IMR-90 (cell line): Measurements from ENCODE around the gene CPN1. TPM values are rescaled to one million over a fixed set of nuclear protein-coding genes. Genes with fewer than 3 reads are reported as not detected.

Source experiments
- ATAC-seq: fragments of 200-7000 bp; cut with Tn5 transposase; 2 replicates; pipeline ENCODE4 v1.9.1; 2020; ENCODE audit warnings: low read depth, mild to moderate bottlenecking, moderate library complexity
- BruUV-seq: library from RNA; stranded (reverse); fragments of 400-500 nt; replicated peaks from 2 replicates; lab custom pipeline; 2021; lab: Mats Ljungman, UMichigan
- CTCF ChIA-PET: fragments of 300-600 bp; formaldehyde crosslinking; extraction: SDS; loops from one replicate; lab custom pipeline; 2021; ENCODE audit warnings: antibody characterized with exemption; lab: Yijun Ruan, JAX
- POLR2A ChIA-PET: fragments of 300-600 bp; sonication (Branson Sonifier 250); formaldehyde crosslinking; loops from one replicate; lab custom pipeline; 2022; ENCODE audit warnings: antibody characterized with exemption; ENCODE audit not compliant: unreplicated experiment; lab: Charles Lee
- DNase-seq: peaks from one replicate; pipeline ENCODE4 v3.0.0; 2013
- H2AFZ ChIP-seq: replicated peaks from 2 replicates; pipeline ENCODE3; 2013; ENCODE audit warnings: low read length, mild to moderate bottlenecking; ENCODE audit not compliant: poor library complexity
- H2AK5ac ChIP-seq: 2 replicates; pipeline ENCODE4 v1.6.1; 2013; ENCODE audit warnings: low read depth, low read length, inconsistent platforms
- H2AK9ac ChIP-seq: replicated peaks from 2 replicates; pipeline ENCODE3; 2013; ENCODE audit warnings: mild to moderate bottlenecking, low read depth, low read length, moderate library complexity; ENCODE audit not compliant: poor library complexity
- H2BK120ac ChIP-seq: 2 replicates; pipeline ENCODE4 v1.6.1; 2013; ENCODE audit warnings: low read depth, low read length, inconsistent platforms
- H2BK15ac ChIP-seq: 3 replicates; pipeline ENCODE4 v1.6.1; 2013; ENCODE audit warnings: low read depth, low read length, inconsistent platforms
- H2BK20ac ChIP-seq: 2 replicates; pipeline ENCODE4 v1.6.1; 2013; ENCODE audit warnings: low read depth, mild to moderate bottlenecking, inconsistent platforms, low read length, moderate library complexity
- H2BK5ac ChIP-seq: 2 replicates; pipeline ENCODE4 v1.6.1; 2013; ENCODE audit warnings: mild to moderate bottlenecking, low read depth, low read length, inconsistent platforms; ENCODE audit not compliant: poor library complexity, severe bottlenecking
- H3K14ac ChIP-seq: replicated peaks from 2 replicates; pipeline ENCODE4 v1.6.1; 2013; ENCODE audit warnings: low read depth, low read length, inconsistent platforms
- H3K18ac ChIP-seq: 2 replicates; pipeline ENCODE4 v1.6.1; 2013; ENCODE audit warnings: low read depth, low read length, control low read depth
- H3K23ac ChIP-seq: 2 replicates; pipeline ENCODE4 v1.6.1; 2013; ENCODE audit warnings: low read depth, low read length, inconsistent platforms
- H3K27ac ChIP-seq: 2 replicates; pipeline ENCODE4 v1.5.1; 2013; ENCODE audit warnings: mild to moderate bottlenecking, control low read depth, low read length; ENCODE audit not compliant: insufficient read depth
- H3K27me3 ChIP-seq: 2 replicates; pipeline ENCODE4 v1.6.1; 2013; ENCODE audit warnings: low read length; ENCODE audit not compliant: control insufficient read depth, insufficient read depth
- H3K36me3 ChIP-seq: 2 replicates; pipeline ENCODE4 v1.6.1; 2013; ENCODE audit warnings: low read length, mixed read lengths; ENCODE audit not compliant: control insufficient read depth, insufficient read depth
- H3K4ac ChIP-seq: 2 replicates; pipeline ENCODE4 v1.6.1; 2013; ENCODE audit warnings: low read depth, low read length, inconsistent platforms
- H3K4me1 ChIP-seq: 2 replicates; pipeline ENCODE4 v1.6.1; 2013; ENCODE audit warnings: low read length, mixed read lengths; ENCODE audit not compliant: control insufficient read depth, insufficient read depth
- H3K4me2 ChIP-seq: 2 replicates; pipeline ENCODE4 v1.6.1; 2013; ENCODE audit warnings: low read depth, mild to moderate bottlenecking, control low read depth, low read length, moderate library complexity
- H3K4me3 ChIP-seq: 2 replicates; pipeline ENCODE4 v1.5.1; 2013; ENCODE audit warnings: low read depth, mild to moderate bottlenecking, control low read depth, low read length, moderate library complexity; ENCODE audit not compliant: insufficient read depth
- H3K56ac ChIP-seq: 2 replicates; pipeline ENCODE4 v1.6.1; 2013; ENCODE audit warnings: low read length, inconsistent platforms; ENCODE audit not compliant: insufficient read depth; ENCODE audit errors: extremely low read depth
- H3K79me1 ChIP-seq, 2 experiments: 2 replicates each; pipeline ENCODE4 v1.6.1; 2013; ENCODE audit warnings: low read length in 2 of 2, inconsistent platforms in 1 of 2, low read depth in 1 of 2
- H3K9ac ChIP-seq: 2 replicates; pipeline ENCODE4 v1.6.1; 2013; ENCODE audit warnings: low read depth, low read length, control low read depth
- H3K9me1 ChIP-seq: 2 replicates; pipeline ENCODE4 v1.6.1; 2013; ENCODE audit warnings: low read length, inconsistent platforms; ENCODE audit not compliant: insufficient read depth
- H3K9me3 ChIP-seq: 2 replicates; pipeline ENCODE4 v1.6.1; 2013; ENCODE audit warnings: low read length; ENCODE audit not compliant: control insufficient read depth, insufficient read depth
- H4K20me1 ChIP-seq: 2 replicates; pipeline ENCODE4 v1.6.1; 2013; ENCODE audit warnings: low read length, inconsistent platforms; ENCODE audit not compliant: insufficient read depth
- H4K5ac ChIP-seq: 2 replicates; pipeline ENCODE4 v1.6.1; 2013; ENCODE audit warnings: mild to moderate bottlenecking, low read depth, low read length, control low read depth
- H4K8ac ChIP-seq, 2 experiments: 2 replicates each; pipeline ENCODE4 v1.6.1; 2013; ENCODE audit warnings: low read depth in 2 of 2, low read length in 2 of 2, control low read depth in 1 of 2, inconsistent platforms in 1 of 2
- H4K91ac ChIP-seq: 2 replicates; pipeline ENCODE4 v1.6.1; 2013; ENCODE audit warnings: low read depth, low read length, inconsistent platforms; ENCODE audit not compliant: insufficient read depth
- BHLHE40 ChIP-seq: fragments of 150-350 bp; IDR thresholded peaks from 2 replicates; pipeline ENCODE4 v1.6.1; 2016; ENCODE audit warnings: mild to moderate bottlenecking, low read depth, low read length
- CEBPB ChIP-seq: IDR thresholded peaks from 2 replicates; pipeline ENCODE4 v1.6.1; 2012; ENCODE audit warnings: low read depth, low read length, improper control_type of control experiment
- CHD1 ChIP-seq: IDR thresholded peaks from 2 replicates; pipeline ENCODE4 v1.6.1; 2012; ENCODE audit warnings: low read depth, low read length, improper control_type of control experiment
- FOS ChIP-seq: fragments of 150-350 bp; IDR thresholded peaks from 2 replicates; pipeline ENCODE4 v1.6.1; 2016; ENCODE audit warnings: low read depth, low read length
- MAFK ChIP-seq: IDR thresholded peaks from 2 replicates; pipeline ENCODE4 v1.6.1; 2012; ENCODE audit warnings: low read depth, low read length, improper control_type of control experiment
- MAZ ChIP-seq: IDR thresholded peaks from 2 replicates; pipeline ENCODE4 v1.6.1; 2012; ENCODE audit warnings: low read depth, mild to moderate bottlenecking, low read length, improper control_type of control experiment, moderate library complexity, borderline replicate concordance
- MXI1 ChIP-seq: IDR thresholded peaks from 2 replicates; pipeline ENCODE4 v1.6.1; 2012; ENCODE audit warnings: low read depth, mild to moderate bottlenecking, low read length, moderate library complexity, borderline replicate concordance
- NFE2L2 ChIP-seq: fragments of 150-350 bp; IDR thresholded peaks from 2 replicates; pipeline ENCODE4 v1.6.1; 2016; ENCODE audit warnings: low read depth, mild to moderate bottlenecking, low read length
- POLR2A ChIP-seq: IDR thresholded peaks from 2 replicates; pipeline ENCODE4 v1.6.1; 2012; ENCODE audit warnings: mild to moderate bottlenecking, low read depth, low read length
- RAD21 ChIP-seq: IDR thresholded peaks from 2 replicates; pipeline ENCODE4 v1.6.1; 2012; ENCODE audit warnings: low read length, improper control_type of control experiment
- RCOR1 ChIP-seq: IDR thresholded peaks from 2 replicates; pipeline ENCODE4 v1.6.1; 2012; ENCODE audit warnings: mild to moderate bottlenecking, low read length, improper control_type of control experiment; ENCODE audit not compliant: insufficient replicate concordance
- RFX5 ChIP-seq: IDR thresholded peaks from 2 replicates; pipeline ENCODE4 v1.8.0; 2012; ENCODE audit warnings: low read depth, mild to moderate bottlenecking, low read length, moderate library complexity
- SMC3 ChIP-seq: fragments of 150-350 bp; IDR thresholded peaks from 2 replicates; pipeline ENCODE4 v1.6.1; 2016; ENCODE audit warnings: low read depth, mild to moderate bottlenecking, antibody characterized with exemption, low read length, moderate library complexity
- WGBS, 2 experiments: methylation state at CpG; one replicate each; pipeline versions ENCODE4 v1.1.5 to v1.1.7; 2013; ENCODE audit warnings: missing lambda C conversion rate in 2 of 2; ENCODE audit not compliant: insufficient read length in 1 of 2; ENCODE audit errors: extremely low coverage in 2 of 2; 5-methylcytosine and 5-hydroxymethylcytosine counted together
- dilution Hi-C: fragments of 300-500 bp; cut with HindIII; formaldehyde crosslinking; loops from one replicate; pipeline ENCODE4 v1.14.3; 2018; ENCODE audit warnings: low sequenced_read_pairs; ENCODE audit not compliant: unreplicated experiment
- in situ Hi-C: fragments of 300-500 bp; cut with MboI; formaldehyde crosslinking; loops from 3 replicates; pipeline ENCODE4 v1.14.3; 2019; ENCODE audit warnings: low sequenced_read_pairs, inconsistent platforms, mixed read lengths
- intact Hi-C: fragments of 100-400 bp; cut with micrococcal nuclease; formaldehyde crosslinking; loops from 2 replicates; pipeline ENCODE4 v1.10.0; 2022
- polyA plus RNA-seq, 3 experiments: library from polyadenylated mRNA; depleted of rRNA; stranded (reverse); fragments of >200 nt; gene quantifications; 2 replicates each; pipeline ENCODE4 v1.2.3, GENCODE V29; 2012; ENCODE audit warnings: low replicate concordance in 1 of 3
- total RNA-seq: library from RNA; depleted of rRNA; stranded (reverse); fragments of >200 nt; gene quantifications from 2 replicates; pipeline ENCODE4 v1.2.3, GENCODE V29; 2012
- TF ChIP-seq, protein P1 (sequence below): fragments of 150-350 bp; IDR thresholded peaks from 2 replicates; pipeline ENCODE4 v1.6.1; 2016; ENCODE audit warnings: low read depth, mild to moderate bottlenecking, low read length, moderate library complexity, borderline replicate concordance
- TF ChIP-seq, protein P2 (sequence below): fragments of 150-350 bp; IDR thresholded peaks from 2 replicates; pipeline ENCODE4 v1.6.1; 2017; ENCODE audit warnings: mild to moderate bottlenecking, antibody characterized with exemption, low read length, low read depth
- TF ChIP-seq, protein P3 (sequence below): conservative IDR thresholded peaks from 2 replicates; pipeline ENCODE4 v1.5.1; 2012; ENCODE audit warnings: mild to moderate bottlenecking, low read depth, low read length, improper control_type of control experiment

CPN1 gene
- total and polyA plus RNA-seq, 2 of the 4 experiments (the other 2 are of a cell fraction): not detected

DNA sequence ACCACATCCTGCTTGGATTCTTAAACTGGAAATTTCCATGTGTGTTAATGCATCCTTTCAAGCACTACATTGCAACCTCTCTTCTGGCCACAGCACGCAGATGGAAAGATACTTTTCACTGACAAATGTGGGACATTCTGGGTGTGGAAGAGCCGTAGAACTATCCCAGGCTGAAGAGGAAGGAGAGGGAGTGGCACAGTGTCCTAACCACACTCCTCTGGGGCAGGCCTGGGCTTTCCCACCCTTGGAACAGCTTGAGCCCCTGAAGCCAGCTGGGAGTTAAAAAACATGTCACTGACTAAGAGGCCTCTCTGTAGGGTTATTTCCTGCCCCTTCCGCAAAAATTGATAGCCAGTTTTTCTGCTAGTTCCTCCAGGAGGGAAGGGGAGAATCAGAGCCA lies 37.9 kb downstream of the CPN1 start:
- Histone ChIP-seq H3K4me3 (no peak overlapping the region), H3K9me3 (no peaks in the 10 kb centered on the region), H3K36me3 (no peaks in the 10 kb centered on the region), H2AK9ac (no peak overlapping the region), H2AFZ (peak overlapping the region; percentile 79), H3K4me1 (peaks cover 4% of the 10 kb centered on the region), H4K5ac (peak overlapping the region; percentile 6; the same call in 1 of the 2 replicates), H3K4me2 (no peak overlapping the region), H2BK5ac (peak overlapping the region; percentile 11), H4K20me1 (no peaks in the 10 kb centered on the region), H3K23ac (no peak overlapping the region), H3K56ac (no peak overlapping the region), H2AK5ac (peak overlapping the region; percentile 45; the same call in 1 of the 2 replicates), H2BK15ac (no peak overlapping the region; the same call in 2 of the 3 replicates), H3K27ac (peak overlapping the region; percentile 54), H3K27me3 (no peaks in the 10 kb centered on the region), H3K79me1 (no peaks in the 10 kb centered on the region), H3K18ac (peak overlapping the region; percentile 9), H3K9me1 (no peaks in the 10 kb centered on the region), H4K8ac (peak overlapping the region in 1 of 2 experiments; percentile 69; a peak in 2 of 4 replicates), H2BK120ac (peak overlapping the region; percentile 7), H3K9ac (no peak overlapping the region), H3K14ac (no peak overlapping the region; the same call in 1 of the 2 replicates), H4K91ac (peak overlapping the region; percentile 2), H2BK20ac (peak overlapping the region; percentile 49; the same call in 1 of the 2 replicates), H3K4ac (peak overlapping the region; percentile 39)
- 80% methylated on average over 1 of the region's 3 CpGs; no CpG with 5 or more reads in 1 of the 2 experiments for WGBS, 2 experiments
- dilution Hi-C loops (no loop called here), in situ Hi-C loops (loop anchor here (10.0 kb wide), 1 partner anchor 79 kb away; no protein-coding TSS in a partner anchor), intact Hi-C loops (loop anchor here (1.0 to 10.0 kb wide), 2 partner anchors 33 to 309 kb away; partner anchors contain the start of genes COX15 and CUTC)
- BruUV-seq: no TSS peak
- CTCF ChIA-PET: interaction anchor here (0.6 to 1.2 kb wide), 2 partner anchors 30 to 198 kb away, joined by 3 to 5 read pairs; no protein-coding TSS in a partner anchor
- TF ChIP-seq POLR2A: no peak
- TF ChIP-seq BHLHE40: no peak
- TF ChIP-seq, protein P1, sequence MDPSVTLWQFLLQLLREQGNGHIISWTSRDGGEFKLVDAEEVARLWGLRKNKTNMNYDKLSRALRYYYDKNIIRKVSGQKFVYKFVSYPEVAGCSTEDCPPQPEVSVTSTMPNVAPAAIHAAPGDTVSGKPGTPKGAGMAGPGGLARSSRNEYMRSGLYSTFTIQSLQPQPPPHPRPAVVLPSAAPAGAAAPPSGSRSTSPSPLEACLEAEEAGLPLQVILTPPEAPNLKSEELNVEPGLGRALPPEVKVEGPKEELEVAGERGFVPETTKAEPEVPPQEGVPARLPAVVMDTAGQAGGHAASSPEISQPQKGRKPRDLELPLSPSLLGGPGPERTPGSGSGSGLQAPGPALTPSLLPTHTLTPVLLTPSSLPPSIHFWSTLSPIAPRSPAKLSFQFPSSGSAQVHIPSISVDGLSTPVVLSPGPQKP: no peak
- TF ChIP-seq MAZ: no peak
- TF ChIP-seq NFE2L2: no peak
- TF ChIP-seq CHD1: no peak
- TF ChIP-seq RCOR1: no peak
- TF ChIP-seq RAD21: no peak
- TF ChIP-seq FOS: no peak
- no peak for TF ChIP-seq MAFK
- TF ChIP-seq, protein P2, sequence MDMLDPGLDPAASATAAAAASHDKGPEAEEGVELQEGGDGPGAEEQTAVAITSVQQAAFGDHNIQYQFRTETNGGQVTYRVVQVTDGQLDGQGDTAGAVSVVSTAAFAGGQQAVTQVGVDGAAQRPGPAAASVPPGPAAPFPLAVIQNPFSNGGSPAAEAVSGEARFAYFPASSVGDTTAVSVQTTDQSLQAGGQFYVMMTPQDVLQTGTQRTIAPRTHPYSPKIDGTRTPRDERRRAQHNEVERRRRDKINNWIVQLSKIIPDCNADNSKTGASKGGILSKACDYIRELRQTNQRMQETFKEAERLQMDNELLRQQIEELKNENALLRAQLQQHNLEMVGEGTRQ: no peak
- TF ChIP-seq CEBPB: no peak
- no peak for TF ChIP-seq RFX5
- TF ChIP-seq MXI1: no peak
- TF ChIP-seq, protein P3, sequence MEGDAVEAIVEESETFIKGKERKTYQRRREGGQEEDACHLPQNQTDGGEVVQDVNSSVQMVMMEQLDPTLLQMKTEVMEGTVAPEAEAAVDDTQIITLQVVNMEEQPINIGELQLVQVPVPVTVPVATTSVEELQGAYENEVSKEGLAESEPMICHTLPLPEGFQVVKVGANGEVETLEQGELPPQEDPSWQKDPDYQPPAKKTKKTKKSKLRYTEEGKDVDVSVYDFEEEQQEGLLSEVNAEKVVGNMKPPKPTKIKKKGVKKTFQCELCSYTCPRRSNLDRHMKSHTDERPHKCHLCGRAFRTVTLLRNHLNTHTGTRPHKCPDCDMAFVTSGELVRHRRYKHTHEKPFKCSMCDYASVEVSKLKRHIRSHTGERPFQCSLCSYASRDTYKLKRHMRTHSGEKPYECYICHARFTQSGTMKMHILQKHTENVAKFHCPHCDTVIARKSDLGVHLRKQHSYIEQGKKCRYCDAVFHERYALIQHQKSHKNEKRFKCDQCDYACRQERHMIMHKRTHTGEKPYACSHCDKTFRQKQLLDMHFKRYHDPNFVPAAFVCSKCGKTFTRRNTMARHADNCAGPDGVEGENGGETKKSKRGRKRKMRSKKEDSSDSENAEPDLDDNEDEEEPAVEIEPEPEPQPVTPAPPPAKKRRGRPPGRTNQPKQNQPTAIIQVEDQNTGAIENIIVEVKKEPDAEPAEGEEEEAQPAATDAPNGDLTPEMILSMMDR: no peak
- TF ChIP-seq SMC3: no peak
- POLR2A ChIA-PET: no interaction called here
- peak; percentile 40 for DNase-seq
- peak; percentile 36 for ATAC-seq
